CD4-positive, alpha-beta T cell (primary cell): ENCODE measurements around the gene FAM107B. TPM values are rescaled to one million over a fixed set of nuclear protein-coding genes. Genes with fewer than 3 reads are reported as not detected.

Experiments
- ATAC-seq: fragments of 200-7000 bp; cut with Tn5 transposase; one replicate; pipeline ENCODE4 v1.10.0; 2022; ENCODE audit warnings: mild to moderate bottlenecking; ENCODE audit not compliant: poor library complexity
- CTCF ChIA-PET: fragments of 350-600 bp; sonication (Branson Sonifier 250); formaldehyde crosslinking; loops from one replicate; lab custom pipeline; 2021; ENCODE audit warnings: antibody characterized with exemption, inconsistent platforms; lab: Charles Lee
- POLR2A ChIA-PET: fragments of 350-600 bp; sonication (Branson Sonifier 250); formaldehyde crosslinking; loops from one replicate; lab custom pipeline; 2021; ENCODE audit warnings: antibody characterized with exemption, inconsistent platforms; lab: Charles Lee
- DNase-seq, 14 experiments: peaks; one replicate each; pipeline ENCODE4 v3.0.0-alpha.2; 2013 to 2020; ENCODE audit warnings: mixed read lengths in 2 of 14
- H3K27ac ChIP-seq, 2 donors: one replicate each; pipeline versions ENCODE4 v1.5.1 to v1.7.0; 2013; ENCODE audit warnings: low read length in 2 of 2, low read depth in 1 of 2, mild to moderate bottlenecking in 1 of 2
- H3K27me3 ChIP-seq, 2 experiments: 1 replicate in 1 of 2; 2 replicates in 1 of 2; pipeline versions ENCODE4 v1.6.1 to v1.7.0; 2013; ENCODE audit warnings: low read length in 2 of 2, control low read depth in 1 of 2, mild to moderate bottlenecking in 1 of 2, moderate library complexity in 1 of 2; ENCODE audit not compliant: insufficient read depth in 2 of 2, control insufficient read depth in 1 of 2
- H3K36me3 ChIP-seq: one replicate; pipeline ENCODE4 v1.6.1; 2013; ENCODE audit warnings: low read length, control low read depth; ENCODE audit not compliant: insufficient read depth
- H3K4me1 ChIP-seq: one replicate; pipeline ENCODE4 v1.6.1; 2013; ENCODE audit warnings: low read length, control low read depth; ENCODE audit not compliant: insufficient read depth
- H3K4me3 ChIP-seq: one replicate; pipeline ENCODE4 v1.5.1; 2013; ENCODE audit warnings: mild to moderate bottlenecking, low read length, moderate library complexity
- H3K9me3 ChIP-seq, 2 experiments: 1 replicate in 1 of 2; 2 replicates in 1 of 2; pipeline versions ENCODE4 v1.6.1 to v1.7.0; 2013; ENCODE audit warnings: low read length in 2 of 2, mild to moderate bottlenecking in 2 of 2, control low read depth in 1 of 2, moderate library complexity in 1 of 2; ENCODE audit not compliant: control insufficient read depth in 1 of 2, insufficient read depth in 1 of 2
- H3K27ac Mint-ChIP-seq: one replicate; pipeline ENCODE4 v1.8.0; 2020; ENCODE audit warnings: mixed read lengths
- H3K27me3 Mint-ChIP-seq: one replicate; pipeline ENCODE4 v1.8.0; 2021; ENCODE audit warnings: mixed read lengths
- H3K36me3 Mint-ChIP-seq: one replicate; pipeline ENCODE4 v1.8.0; 2021; ENCODE audit warnings: low read depth, mixed read lengths
- H3K4me1 Mint-ChIP-seq: one replicate; pipeline ENCODE4 v1.8.0; 2021; ENCODE audit warnings: low read depth, mixed read lengths
- H3K4me3 Mint-ChIP-seq: one replicate; pipeline ENCODE4 v1.8.0; 2020; ENCODE audit warnings: mild to moderate bottlenecking, mixed read lengths
- H3K9me3 Mint-ChIP-seq: one replicate; pipeline ENCODE4 v1.8.0; 2020; ENCODE audit warnings: mixed read lengths
- CTCF ChIP-seq: fragments of 200-600 bp; IDR thresholded peaks from one replicate; pipeline ENCODE4 v1.8.0; 2022; ENCODE audit warnings: antibody characterized with exemption, mild to moderate bottlenecking
- intact Hi-C, 2 experiments: fragments of 100-400 bp; cut with DNase I in 1 of 2; cut with micrococcal nuclease in 1 of 2; formaldehyde crosslinking; loops; one replicate each; pipeline versions ENCODE4 v1.15.1 to v1.9.0; 2023 to 2025; cut with DNase I, micrococcal nuclease
- total RNA-seq, 174 experiments: library from RNA in 2 of 174; stranded (reverse) in 2 of 174; gene quantifications; one replicate each; pipeline ENCODE4 v1.2.3 and lab custom pipeline; 2021 to 2026

Gene FAM107B
- total RNA-seq, 2 experiments from 2014 or later = 261 to 262 TPM

- Histone ChIP-seq H3K27ac (peak overlapping the region in 1 of 2 donors; percentile 18), H3K4me1 (peaks cover 69% of the 10 kb centered on the region), H3K4me3 (no peak overlapping the region), H3K27me3 (no peaks in the 10 kb centered on the region), H3K36me3 (peaks cover 61% of the 10 kb centered on the region), H3K9me3 (no peaks in the 10 kb centered on the region)
- Mint-ChIP-seq H3K27me3 (no peaks in the 10 kb centered on the region), H3K4me3 (peak overlapping the region; percentile 43), H3K27ac (peak overlapping the region; percentile 45), H3K4me1 (peaks cover 93% of the 10 kb centered on the region), H3K36me3 (peaks cover 96% of the 10 kb centered on the region), H3K9me3 (no peaks in the 10 kb centered on the region)
- CTCF ChIA-PET = interaction anchor here (1.1 to 5.5 kb wide), 3 partner anchors 15 to 36 kb away, joined by 3 to 18 read pairs (median 4); no protein-coding TSS in a partner anchor
- ATAC-seq (peak; percentile 77), DNase-seq (peak in 3 of 14 experiments; percentile 67 to 74 (median 72))
- intact Hi-C loops = no loop called here
- POLR2A ChIA-PET = interaction anchor here (1.0 to 1.4 kb wide), 11 partner anchors 10 to 350 kb away, joined by 3 to 6 read pairs (median 4); partner anchors contain the start of genes CDNF, HSPA14, MSANTD7 and SUV39H2
- no peak for TF ChIP-seq CTCF
These were observed 246.2 kb downstream of the FAM107B start for GRCh38 chr10:14528450-14528849.

DNA sequence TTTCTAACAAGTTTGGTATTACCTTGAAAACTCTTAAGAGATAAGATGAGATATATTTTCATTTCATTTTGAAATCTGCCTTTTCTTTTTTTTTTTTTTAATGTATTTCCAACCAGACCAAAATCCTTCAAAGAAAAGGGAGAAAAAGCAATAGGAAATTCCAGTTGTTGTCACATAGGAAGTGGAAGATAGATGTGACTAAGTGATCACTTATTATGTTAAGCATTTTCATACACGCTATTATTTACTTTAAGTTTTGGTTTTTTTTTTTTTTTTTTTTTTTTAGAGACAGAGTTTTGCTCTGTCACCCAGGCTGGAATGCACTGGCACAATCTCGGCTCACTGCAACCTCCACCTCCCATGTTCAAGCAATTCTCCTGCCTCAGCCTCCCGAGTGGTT lies 246.8 kb downstream of the FAM107B start:
- no peaks in the 10 kb centered on the region for H3K27me3 ChIP-seq
- H3K4me1 ChIP-seq = peaks cover 64% of the 10 kb centered on the region
- no peaks in the 10 kb centered on the region for H3K9me3 Mint-ChIP-seq
- ATAC-seq (peak; percentile 7), DNase-seq (no peak)
- H3K27ac Mint-ChIP-seq = peak overlapping the region; percentile 45
- no peaks in the 10 kb centered on the region for H3K9me3 ChIP-seq
- peaks cover 61% of the 10 kb centered on the region for H3K36me3 ChIP-seq
- POLR2A ChIA-PET = interaction anchor here (1.0 to 1.4 kb wide), 8 partner anchors 15 to 351 kb away, joined by 3 to 6 read pairs (median 4); partner anchors contain the start of genes CDNF, HSPA14, MSANTD7 and SUV39H2
- H3K27me3 Mint-ChIP-seq = no peaks in the 10 kb centered on the region
- H3K36me3 Mint-ChIP-seq = peaks cover 96% of the 10 kb centered on the region
- CTCF ChIA-PET = interaction anchor here (5.5 kb wide), 1 partner anchor 15 kb away, joined by 18 read pairs; no protein-coding TSS in a partner anchor
- H3K27ac ChIP-seq = no peak overlapping the region
- intact Hi-C loops = no loop called here
- peaks cover 93% of the 10 kb centered on the region for H3K4me1 Mint-ChIP-seq
- no peak for TF ChIP-seq CTCF
- H3K4me3 ChIP-seq = no peak overlapping the region
- H3K4me3 Mint-ChIP-seq = no peak overlapping the region

- Mint-ChIP-seq H3K27me3 (no peaks in the 10 kb centered on the region), H3K36me3 (peaks cover 96% of the 10 kb centered on the region), H3K4me3 (peak overlapping the region; percentile 43), H3K4me1 (peaks cover 88% of the 10 kb centered on the region), H3K27ac (peak overlapping the region; percentile 45), H3K9me3 (no peaks in the 10 kb centered on the region)
- DNase-seq (no peak), ATAC-seq (no peak)
- TF ChIP-seq CTCF = no peak
- intact Hi-C loops = no loop called here
- POLR2A ChIA-PET = interaction anchor here (0.6 kb wide), 1 partner anchor 1174 kb away, joined by 3 read pairs; no protein-coding TSS in a partner anchor
- CTCF ChIA-PET = interaction anchor here (5.5 kb wide), 1 partner anchor 16 kb away, joined by 18 read pairs; no protein-coding TSS in a partner anchor
- Histone ChIP-seq H3K27me3 (no peaks in the 10 kb centered on the region), H3K4me3 (no peak overlapping the region), H3K9me3 (no peaks in the 10 kb centered on the region), H3K36me3 (peaks cover 63% of the 10 kb centered on the region), H3K27ac (no peak overlapping the region), H3K4me1 (peaks cover 58% of the 10 kb centered on the region)
These were observed 247.4 kb downstream of the FAM107B start for GRCh38 chr10:14527134-14527844.
